ENCODE results near the gene EVX2. TPM values are rescaled to one million over a fixed set of nuclear protein-coding genes. Genes with fewer than 3 reads are reported as not detected.
A peak's percentile ranks its signal among the peaks of the same experiment; 100 is the strongest.

EVX2 gene
- total RNA-seq, 1 experiment from 2014 or later, result not detected

DNA sequence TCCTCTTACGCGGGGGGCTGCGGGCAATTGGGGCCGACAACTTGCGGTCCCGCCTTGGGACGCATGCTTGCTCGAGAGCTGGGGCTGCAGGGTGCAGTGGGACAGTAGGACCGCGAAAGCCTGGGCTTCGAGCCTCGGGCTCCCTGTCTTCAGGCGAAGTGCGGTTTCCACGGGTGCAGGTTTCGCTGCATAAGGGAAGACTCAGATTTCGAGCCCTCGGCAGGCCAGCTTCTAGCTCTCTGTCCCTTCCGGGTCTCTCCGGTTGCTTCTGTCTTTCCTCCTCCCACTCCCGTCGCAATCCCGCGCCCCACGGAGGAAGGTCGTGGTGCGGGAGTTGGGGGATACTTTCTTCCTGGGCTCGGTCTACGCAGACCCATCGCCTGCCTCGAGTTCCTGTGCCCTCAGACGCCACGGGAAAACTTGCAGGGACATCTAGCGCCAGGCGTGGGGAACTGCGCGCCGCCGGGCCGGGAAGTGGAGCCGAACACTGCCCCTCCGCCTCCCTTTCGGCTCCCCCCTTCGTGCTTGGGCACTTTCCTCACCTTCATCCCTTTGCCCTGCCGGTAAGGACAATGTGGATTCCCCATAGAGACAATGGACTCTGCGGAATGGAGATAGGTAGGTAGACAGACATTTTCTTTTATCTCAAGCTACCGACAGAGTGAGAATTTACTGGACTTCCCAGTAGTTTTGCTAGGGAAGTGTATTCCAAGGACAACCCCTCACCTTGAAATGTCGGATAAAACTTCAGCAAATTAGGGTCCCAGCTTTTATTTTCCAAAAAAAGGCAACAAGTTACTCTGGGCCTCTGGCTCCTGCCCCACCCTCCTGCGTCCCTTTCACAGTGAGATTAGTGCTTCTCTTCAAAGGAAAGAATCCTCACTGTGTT lies 4.5 kb upstream of the EVX2 start:
- H3K4me3 ChIP-seq (ENCODE audit: insufficient read depth, low read depth, low read length), result peak overlapping the region; percentile 36
- peaks cover 95% of the 10 kb centered on the region for H3K27me3 ChIP-seq (ENCODE audit: control insufficient read depth, insufficient read depth, low read length)
- DNase-seq, result peak; percentile 87
- no peaks in the 10 kb centered on the region for H3K36me3 ChIP-seq (replicated peaks; ENCODE audit: control insufficient read depth, insufficient read depth, low read length)

DNA sequence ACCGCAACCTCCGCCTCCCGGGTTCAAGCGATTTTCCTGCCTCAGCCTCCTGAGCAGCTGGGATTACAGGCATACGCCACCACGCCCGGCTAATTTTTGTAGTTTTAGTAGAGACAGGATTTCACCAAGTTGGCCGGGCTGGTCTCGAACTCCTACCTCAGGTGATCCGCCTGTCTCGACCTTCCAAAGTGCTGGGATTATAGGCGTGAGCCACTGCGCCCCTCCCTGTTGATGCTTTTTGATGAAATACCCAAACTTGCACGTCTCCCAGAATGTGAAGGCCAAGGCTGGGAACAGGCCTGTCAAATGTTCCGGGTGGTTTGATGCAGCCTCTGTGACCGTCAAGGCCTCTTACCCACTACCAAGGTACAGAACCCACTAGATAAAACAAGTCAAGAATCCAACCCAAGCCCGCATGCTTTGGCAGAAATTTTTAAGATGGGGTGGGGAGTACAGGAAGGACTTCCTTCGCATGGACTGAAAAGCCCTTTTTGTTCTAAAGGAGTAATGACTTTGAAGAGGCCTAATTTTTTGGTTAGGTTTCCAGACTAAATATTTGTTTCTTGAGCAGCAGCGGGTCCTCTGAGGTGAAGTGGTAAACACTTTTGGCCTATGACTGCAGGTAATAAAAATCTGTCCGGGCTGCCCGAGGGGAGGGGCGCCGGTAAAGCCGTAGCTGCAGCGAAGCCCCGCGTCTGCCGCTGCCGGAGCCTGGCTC lies 3.7 kb upstream of the EVX2 start:
- H3K36me3 ChIP-seq (replicated peaks; ENCODE audit: control insufficient read depth, insufficient read depth, low read length), result no peaks in the 10 kb centered on the region
- DNase-seq, result no peak
- peak overlapping the region; percentile 36 for H3K4me3 ChIP-seq (ENCODE audit: insufficient read depth, low read depth, low read length)
- peaks cover 98% of the 10 kb centered on the region for H3K27me3 ChIP-seq (ENCODE audit: control insufficient read depth, insufficient read depth, low read length)

DNA sequence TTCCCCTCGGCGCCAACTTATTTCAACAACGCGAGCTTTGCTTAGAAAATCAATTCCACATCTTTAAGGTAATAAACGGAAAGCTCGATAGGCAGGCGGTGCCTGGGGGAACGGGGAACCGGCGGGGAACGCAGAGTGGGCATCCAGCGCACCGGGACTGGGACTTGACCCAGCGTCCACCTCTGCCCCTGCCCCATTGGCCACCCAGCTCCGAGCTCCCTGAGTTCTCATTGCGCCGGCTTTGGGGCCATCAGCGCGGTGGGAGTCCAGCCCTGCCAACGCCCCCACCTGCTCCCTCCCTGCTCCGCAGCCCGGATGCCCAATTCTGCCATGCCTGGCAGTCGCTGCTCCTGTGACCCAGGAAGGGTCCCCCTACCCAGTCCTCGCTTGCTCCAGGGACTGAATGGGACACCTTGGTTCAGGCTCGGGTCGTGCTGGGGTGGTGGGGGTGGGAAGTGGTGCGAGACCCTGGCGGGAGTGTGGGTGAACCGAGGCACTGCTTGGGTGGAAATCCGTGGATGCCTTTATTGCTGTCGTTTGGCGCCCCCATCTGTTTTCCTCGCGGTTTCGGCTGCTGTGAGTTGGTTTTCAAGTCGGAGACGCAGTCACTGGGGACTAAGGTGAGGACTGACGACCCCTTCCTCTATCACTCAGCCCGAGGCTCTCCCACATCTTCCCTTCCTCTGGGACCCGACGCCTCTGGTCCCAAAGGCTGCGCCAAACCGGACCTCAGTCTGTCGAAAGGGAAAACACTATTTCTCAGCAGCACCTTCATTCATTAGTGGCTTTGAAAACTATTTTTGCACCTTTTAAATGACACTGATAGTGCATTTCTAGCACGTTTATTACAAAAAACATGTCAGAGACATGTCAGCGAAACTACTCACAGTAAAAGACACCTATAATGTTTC lies 2.4 kb upstream of the EVX2 start:
- Histone ChIP-seq H3K27me3 (ENCODE audit: control insufficient read depth, insufficient read depth, low read length) (peaks cover 100% of the 10 kb centered on the region), H3K36me3 (replicated peaks; ENCODE audit: control insufficient read depth, insufficient read depth, low read length) (no peaks in the 10 kb centered on the region), H3K4me3 (ENCODE audit: insufficient read depth, low read depth, low read length) (peak overlapping the region; percentile 8; the same call in 1 of the 2 replicates)
- DNase-seq, result peak; percentile 84

DNA sequence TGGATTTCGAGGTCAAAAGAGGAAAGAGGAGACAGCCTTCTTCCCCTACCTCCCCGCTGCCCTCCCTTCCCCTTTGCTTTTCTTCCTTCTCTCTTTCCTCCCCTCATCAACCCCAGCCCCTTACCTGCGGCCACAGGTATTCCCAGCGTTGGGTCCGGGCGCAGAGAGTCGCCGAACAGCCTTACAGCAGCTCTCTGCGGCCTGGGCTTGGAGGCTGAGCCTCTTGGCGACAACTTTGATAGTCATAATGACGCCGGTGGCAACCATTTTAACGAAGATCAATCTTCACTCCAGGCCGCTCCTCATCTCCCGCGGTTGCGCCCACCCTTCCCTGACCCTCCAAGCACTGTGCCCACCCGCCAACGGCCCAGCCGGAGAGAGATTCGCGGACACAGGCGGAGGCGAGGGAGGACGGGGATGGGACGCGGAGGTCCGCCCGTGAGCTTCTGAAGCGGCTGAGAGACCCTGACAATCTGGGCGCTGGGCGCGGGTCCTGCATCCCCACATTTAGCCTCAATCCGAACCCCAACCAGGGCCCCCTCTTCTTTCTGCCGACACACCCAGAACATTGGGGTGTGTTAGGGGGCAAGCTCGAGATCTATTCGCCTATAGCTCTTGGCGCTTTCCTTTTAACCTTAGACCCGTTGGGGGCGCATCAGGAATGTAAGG lies 1.5 kb upstream of the EVX2 start:
- Histone ChIP-seq H3K36me3 (replicated peaks; ENCODE audit: control insufficient read depth, insufficient read depth, low read length) (no peaks in the 10 kb centered on the region), H3K4me3 (ENCODE audit: insufficient read depth, low read depth, low read length) (no peak overlapping the region), H3K27me3 (ENCODE audit: control insufficient read depth, insufficient read depth, low read length) (peaks cover 100% of the 10 kb centered on the region)
- peak; percentile 70 for DNase-seq

DNA sequence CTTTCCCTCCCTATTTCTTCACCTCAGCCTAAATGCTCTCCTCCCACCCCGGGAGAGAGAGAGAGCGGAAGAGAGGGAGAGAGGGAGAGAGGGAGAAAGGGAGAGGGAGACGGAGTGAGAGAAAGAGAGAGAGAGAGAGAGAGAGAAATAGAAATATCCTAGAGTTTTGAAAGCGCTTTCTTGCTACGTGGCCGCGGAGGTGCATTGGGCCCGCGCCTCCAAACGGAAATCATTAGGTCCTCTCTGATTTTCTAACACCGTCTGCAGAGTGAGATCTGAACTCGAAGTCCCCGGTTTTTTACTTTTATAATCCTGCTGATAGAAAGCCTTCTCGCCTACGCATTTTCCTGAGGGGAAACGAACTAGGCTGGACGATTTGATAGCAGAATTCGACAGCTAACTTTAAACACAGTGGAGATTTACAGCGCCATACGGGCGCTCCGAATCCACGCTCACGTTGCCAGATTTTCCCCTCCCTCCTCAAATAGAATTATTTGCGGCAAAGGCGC lies 903 bp upstream of the EVX2 start:
- Histone ChIP-seq H3K36me3 (replicated peaks; ENCODE audit: control insufficient read depth, insufficient read depth, low read length) (no peaks in the 10 kb centered on the region), H3K4me3 (ENCODE audit: insufficient read depth, low read depth, low read length) (no peak overlapping the region), H3K27me3 (ENCODE audit: control insufficient read depth, insufficient read depth, low read length) (peaks cover 98% of the 10 kb centered on the region)
- DNase-seq, result peak; percentile 43

DNA sequence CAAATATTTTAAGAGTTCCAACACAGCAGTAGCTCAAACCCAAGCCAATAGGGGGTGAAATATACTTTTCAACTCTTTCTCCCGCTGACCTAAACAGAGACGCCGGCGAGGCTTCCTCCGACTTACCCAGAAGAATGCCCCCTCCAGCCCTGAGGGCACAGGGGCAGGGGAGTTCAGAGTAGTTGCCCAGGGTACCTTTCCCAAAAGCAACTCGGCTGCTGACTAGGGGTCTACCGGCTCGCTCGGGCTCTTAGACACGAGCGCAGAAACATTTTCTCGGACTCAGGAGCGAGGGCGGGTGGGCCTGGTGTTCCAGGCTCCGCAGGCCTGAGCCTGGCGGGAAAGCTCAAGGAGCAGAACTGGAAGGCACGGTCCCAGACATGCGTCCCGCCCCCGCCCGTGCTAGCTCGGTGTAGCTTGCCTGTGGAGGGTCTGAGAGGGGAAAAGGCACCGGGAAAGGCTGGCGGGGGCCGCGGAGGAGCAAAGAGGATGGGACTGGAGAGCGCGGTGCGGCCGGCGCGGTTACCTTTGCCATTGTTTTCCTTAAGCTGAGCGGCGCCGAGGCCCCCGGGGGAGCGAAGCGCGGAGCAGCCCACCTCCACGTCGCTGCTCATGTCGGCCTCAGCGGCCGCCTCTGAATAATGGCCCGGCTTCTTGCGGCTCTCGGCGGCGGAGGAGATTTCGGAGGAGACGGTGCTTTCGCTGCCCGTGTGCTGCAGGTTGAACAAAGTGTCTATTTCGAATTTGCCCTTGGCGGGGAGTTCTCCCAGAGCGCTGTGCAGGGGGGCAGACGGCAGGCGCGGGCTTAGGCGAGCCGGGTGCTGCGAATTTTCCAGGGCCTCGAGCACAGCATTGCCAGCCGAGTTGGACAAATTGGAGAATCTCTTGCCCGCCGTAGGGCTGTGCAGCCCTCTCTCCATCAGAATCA lies 674 bp downstream of the EVX2 start:
- DNase-seq, result peak; percentile 82
- Histone ChIP-seq H3K27me3 (ENCODE audit: control insufficient read depth, insufficient read depth, low read length) (peaks cover 98% of the 10 kb centered on the region), H3K36me3 (replicated peaks; ENCODE audit: control insufficient read depth, insufficient read depth, low read length) (no peaks in the 10 kb centered on the region), H3K4me3 (ENCODE audit: insufficient read depth, low read depth, low read length) (no peak overlapping the region)

DNA sequence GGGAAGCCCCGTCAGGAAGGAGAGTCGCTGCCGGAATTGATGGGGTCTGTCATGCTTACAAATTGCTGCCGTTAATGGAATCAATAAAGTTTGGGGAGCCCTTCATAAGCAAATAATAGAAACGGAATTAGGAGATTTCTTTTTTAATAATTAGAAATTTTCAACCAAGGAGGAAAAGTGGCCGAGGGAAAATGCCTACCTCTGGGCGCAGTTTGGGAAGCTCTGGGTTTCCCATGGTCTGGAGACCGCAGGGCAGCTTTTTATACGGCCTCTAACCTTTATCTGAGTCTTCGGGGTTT lies 1.3 kb downstream of the EVX2 start:
- no peak for DNase-seq
- peaks cover 98% of the 10 kb centered on the region for H3K27me3 ChIP-seq (ENCODE audit: control insufficient read depth, insufficient read depth, low read length)
- no peak overlapping the region for H3K4me3 ChIP-seq (ENCODE audit: insufficient read depth, low read depth, low read length)
- H3K36me3 ChIP-seq (replicated peaks; ENCODE audit: control insufficient read depth, insufficient read depth, low read length), result no peaks in the 10 kb centered on the region

DNA sequence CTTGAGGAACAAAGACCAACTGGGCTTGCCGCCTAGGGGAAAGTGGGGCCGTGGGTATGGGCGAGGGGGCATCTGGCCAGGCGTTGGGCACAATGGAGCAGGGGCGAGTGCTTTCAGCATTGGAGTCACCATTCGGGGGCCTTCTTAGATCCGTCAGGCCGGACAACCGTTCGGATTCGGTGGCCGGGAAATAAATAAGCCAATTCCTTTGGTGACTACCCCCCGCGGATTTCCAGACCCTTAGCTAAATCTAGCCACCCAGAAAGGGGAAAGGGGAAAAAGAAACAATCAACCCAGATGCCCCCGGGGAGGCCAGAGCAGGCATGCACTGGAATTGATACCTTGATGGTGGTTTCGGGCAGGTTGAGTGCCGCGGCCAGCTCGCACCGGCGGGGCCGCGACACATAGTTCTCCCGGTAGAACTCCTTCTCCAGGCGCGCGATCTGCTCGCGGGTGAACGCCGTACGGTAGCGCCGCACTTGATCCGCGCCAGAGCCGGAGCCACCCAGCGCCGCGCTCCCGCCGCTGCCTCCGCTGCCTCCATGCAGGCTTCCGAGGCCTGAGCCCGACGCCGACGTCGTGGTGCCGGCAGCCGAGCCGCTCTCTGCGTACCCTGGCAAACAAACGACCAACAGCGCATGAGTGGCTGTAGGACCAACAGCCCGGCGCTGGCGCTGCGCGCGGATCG lies 1.8 kb downstream of the EVX2 start:
- Histone ChIP-seq H3K4me3 (ENCODE audit: insufficient read depth, low read depth, low read length) (no peak overlapping the region), H3K36me3 (replicated peaks; ENCODE audit: control insufficient read depth, insufficient read depth, low read length) (no peaks in the 10 kb centered on the region), H3K27me3 (ENCODE audit: control insufficient read depth, insufficient read depth, low read length) (peaks cover 98% of the 10 kb centered on the region)
- DNase-seq, result peak; percentile 81

DNA sequence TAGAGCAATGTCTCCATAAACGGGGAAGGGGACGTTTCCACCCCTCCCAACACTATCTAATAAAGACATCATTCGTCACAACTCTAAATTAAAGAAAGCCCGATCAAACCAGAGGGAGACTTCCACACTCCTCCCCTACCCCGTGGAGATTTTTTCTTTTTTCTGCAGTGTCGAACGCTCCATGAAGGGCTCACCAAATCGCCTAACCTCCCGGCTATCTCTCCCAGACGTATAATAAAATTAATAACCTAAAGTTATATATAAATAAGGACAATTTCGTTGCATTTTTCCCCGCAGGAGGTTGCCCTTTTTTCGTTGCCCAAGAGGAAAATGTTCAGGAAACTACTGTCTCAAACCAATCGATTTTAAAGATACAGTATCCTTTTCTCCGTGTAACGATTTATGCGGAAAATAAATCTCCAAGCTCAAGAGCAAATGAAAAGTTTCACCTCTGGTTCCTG lies 2.4 kb downstream of the EVX2 start:
- no peak overlapping the region for H3K4me3 ChIP-seq (ENCODE audit: insufficient read depth, low read depth, low read length)

DNA sequence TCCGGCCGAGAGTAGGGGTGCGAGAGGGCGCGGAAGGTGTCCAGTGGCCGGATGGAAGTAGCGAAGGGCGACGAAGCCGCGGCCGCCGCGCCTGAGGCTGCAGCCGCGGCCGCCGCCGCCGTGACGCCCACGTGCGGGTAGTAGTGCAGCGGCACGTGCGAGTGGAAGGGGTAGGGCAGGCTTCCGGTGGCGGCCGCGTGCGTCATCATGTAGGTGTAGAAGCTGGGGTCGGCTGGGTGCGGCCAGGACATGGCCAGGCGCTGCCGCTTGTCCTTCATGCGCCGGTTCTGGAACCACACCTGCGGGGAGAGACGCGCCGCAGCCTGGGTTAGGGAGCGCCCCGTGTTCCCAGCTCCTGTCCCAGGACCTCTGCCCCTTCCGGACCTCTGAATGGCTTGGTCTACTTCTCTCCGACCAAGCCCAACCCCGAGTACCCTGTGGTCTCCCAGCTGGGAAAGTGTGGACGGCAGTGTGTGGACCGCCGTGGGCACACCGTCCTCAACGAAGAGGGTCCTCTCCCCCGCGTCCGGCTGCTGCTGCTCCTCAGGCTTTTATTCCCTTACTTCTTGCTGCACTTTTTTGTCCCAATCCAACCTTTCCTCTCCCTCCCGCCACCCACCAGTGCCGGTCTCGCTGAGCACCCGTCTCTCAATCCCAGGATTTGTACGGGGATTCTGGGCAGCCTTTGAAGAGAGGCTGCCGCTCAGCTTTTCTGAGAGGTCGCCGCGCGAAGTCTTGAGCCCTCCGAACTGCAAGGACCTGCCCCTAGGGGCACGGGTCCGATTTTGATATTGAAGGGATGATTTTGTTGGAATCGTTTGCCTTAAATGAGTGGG lies 3.0 kb downstream of the EVX2 start:
- Histone ChIP-seq H3K4me3 (ENCODE audit: insufficient read depth, low read depth, low read length) (peak overlapping the region; percentile 33; the same call in 1 of the 2 replicates), H3K36me3 (replicated peaks; ENCODE audit: control insufficient read depth, insufficient read depth, low read length) (no peaks in the 10 kb centered on the region), H3K27me3 (ENCODE audit: control insufficient read depth, insufficient read depth, low read length) (peaks cover 98% of the 10 kb centered on the region)
- peak; percentile 72 for DNase-seq

More for the DNA sequence above, 2.4 kb downstream of the EVX2 start:
- Histone ChIP-seq H3K36me3 (replicated peaks; ENCODE audit: control insufficient read depth, insufficient read depth, low read length) (no peaks in the 10 kb centered on the region), H3K27me3 (ENCODE audit: control insufficient read depth, insufficient read depth, low read length) (peaks cover 98% of the 10 kb centered on the region)
- DNase-seq, result no peak

DNA sequence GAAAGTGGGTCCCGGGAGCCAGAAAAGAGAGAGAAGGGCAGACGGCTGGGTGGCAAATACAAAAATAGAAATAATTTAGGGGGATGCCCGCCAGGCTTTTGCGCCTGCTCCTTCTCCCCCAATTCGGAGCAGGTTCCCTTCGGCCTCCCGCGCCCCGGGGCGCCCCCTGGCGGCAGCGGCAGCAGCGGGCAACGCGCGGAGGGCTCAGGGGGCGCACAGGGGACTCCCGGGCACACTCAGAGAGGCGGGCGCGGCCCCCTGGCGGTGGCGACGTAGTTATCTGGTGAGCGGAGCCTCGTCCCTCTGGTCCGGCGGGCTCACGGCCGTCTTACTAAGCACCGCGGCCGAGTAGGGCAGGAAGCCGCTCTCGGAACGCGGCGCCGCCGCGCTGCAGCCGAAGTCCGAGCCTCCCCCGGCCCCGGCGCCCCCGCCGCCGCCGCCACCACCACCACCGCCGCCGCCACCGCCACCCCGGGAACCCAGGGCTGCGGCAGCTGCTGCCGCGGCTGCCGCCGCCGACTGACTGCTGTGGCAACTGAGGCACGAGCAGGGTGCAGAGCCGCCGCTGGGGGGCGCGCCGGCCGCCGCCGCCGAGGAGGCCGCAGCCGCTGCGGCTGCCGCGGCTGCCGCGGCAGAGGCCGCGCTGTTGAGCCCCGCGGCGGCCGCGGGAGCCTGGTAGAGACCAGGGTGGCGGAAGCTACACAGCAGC lies 3.8 kb downstream of the EVX2 start:
- Histone ChIP-seq H3K27me3 (ENCODE audit: control insufficient read depth, insufficient read depth, low read length) (peaks cover 98% of the 10 kb centered on the region), H3K36me3 (replicated peaks; ENCODE audit: control insufficient read depth, insufficient read depth, low read length) (no peaks in the 10 kb centered on the region), H3K4me3 (ENCODE audit: insufficient read depth, low read depth, low read length) (peak overlapping the region; percentile 35)
- peak; percentile 97 for DNase-seq

Measured in H7 (cell line).